T-helper 1 cell treated with Interleukin-12 subunit alpha and Interleukin-12 subunit beta and Interleukin-4 antibody, amounts not matched to agents 30 ng/mL and 1 ng/mL, for 36 hours (primary cell): ENCODE results near the gene CPEB2. TPM values are rescaled to one million over a fixed set of nuclear protein-coding genes. Genes with fewer than 3 reads are reported as not detected.

ENCODE experiments used
- intact Hi-C: fragments of 100-400 bp; cut with micrococcal nuclease; formaldehyde crosslinking; loops from one replicate; pipeline ENCODE4 v1.15.1; 2024
- total RNA-seq: library from RNA; stranded (reverse); gene quantifications from 2 replicates; pipeline ENCODE4 v1.2.3, GENCODE V29; 2022

Gene CPEB2
- total RNA-seq, 1 donor from 2014 or later = 19.9 TPM

DNA sequence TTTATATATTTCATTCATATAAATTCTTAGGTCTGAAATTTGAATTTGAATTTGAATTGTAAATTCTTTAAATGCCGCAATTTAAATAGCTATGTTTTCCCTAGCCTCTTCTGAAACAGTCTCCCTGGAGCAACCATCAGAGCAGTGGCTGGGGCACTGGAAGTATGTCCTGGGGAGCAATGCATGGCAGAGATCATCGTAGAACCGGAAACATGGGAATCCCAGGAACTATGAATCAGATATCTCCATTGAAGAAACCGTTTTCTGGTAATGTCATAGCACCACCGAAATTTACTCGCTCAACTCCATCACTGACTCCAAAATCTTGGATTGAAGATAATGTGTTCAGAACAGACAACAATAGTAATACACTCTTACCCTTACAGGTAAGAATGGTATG is 4.9 kb downstream of the CPEB2 start:
- intact Hi-C loops = loop anchor here (10.0 kb wide), 1 partner anchor 388 kb away; no protein-coding TSS in a partner anchor

DNA sequence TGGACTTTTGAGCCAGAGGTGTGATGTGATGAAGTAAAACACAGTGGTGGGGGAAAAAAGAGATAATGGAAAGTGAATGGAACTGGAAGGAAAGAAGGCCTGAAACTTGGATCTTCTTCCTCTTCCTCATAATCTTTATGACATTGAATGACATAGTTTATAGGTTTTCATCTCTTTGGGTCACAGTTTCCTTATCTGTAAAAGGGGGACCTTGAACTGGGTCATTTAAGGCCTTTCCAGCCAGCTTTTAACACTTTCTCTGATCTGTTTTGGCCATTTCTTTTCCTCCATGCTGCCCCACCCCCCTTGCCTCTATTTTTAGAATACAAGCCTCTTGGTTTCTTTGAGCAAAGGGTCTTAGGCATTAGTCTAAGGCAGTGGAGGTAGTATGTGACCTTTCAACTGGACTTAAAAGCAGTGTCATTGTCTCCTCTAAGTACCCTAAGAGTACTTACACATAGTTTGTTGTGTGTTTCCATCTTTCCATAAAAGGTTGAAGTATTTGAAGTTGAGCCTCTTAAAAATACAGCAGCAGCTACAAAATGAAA is 7.8 kb downstream of the CPEB2 start:
- intact Hi-C loops = no loop called here

DNA sequence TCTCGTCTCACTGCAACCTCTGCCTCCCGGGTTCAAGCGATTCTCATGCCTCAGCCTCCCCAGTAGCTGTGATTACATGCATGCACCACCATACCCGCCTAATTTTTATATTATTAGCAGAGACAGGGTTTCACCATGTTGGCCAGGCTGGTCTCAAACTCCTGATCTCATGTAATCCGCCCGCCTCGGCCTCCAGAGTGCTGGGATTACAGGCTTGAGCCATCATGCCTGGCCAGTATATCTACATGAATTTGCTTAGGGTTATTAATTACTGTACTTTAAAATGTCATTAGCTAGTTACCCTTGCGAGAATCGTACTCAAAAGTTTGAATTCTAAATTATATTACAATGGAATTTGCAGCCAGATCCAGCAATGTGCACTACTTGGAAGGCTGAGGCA is 8.9 kb downstream of the CPEB2 start:
- intact Hi-C loops = no loop called here

DNA sequence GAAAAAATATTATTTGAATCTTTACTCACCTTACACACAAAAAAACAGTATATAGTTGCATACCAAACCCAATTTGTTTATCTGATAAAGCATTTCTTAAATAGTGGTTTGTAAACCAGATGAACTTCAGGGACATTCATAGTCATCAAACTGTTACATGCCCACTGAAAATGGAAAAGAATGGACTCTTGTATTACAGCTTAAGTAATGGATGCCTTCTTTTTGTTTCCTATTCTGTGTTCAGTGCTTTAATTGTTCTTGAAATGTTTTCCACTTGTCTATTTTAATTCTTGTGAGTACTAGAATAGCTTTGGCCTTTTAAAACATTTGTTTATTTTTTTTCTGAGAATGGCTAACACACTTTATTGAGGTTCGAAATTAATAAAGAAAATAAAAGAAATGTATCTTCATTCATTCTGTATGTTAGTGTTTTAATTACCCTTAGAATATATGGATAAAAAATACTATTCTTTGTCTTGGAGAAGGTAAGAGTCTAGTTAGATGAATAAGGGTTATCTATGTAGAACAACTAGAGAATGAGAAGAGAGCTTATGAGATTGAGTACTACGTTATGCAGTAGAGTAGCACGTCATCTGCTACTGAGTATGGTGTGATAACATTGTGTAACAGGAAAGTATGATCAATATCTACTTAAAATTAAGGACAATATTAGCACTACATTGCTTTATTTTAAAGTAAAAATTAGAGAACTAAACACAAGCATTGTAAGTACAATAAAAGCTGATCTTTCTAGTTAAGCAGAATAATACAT is 9.9 kb downstream of the CPEB2 start:
- intact Hi-C loops = loop anchor here (1.0 kb wide), 1 partner anchor 8 kb away; no protein-coding TSS in a partner anchor

DNA sequence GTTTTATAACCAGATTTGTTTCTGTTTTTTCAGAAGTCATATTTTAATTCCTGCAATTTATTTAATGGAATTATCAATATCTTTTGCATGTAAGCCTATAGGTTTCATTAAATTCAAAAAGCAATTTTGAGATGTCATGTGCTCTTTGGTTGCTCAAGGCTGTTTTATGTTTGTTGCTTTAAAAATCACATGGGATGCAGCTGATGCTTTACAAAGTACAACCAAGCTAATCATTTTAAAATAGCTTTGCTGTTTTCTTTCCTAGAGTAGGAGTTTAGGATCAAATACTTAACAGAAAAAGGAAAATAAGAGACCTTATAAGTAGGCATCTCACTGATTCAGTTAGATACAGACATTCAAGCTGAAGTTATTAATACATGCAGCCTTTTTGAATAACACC is 11.3 kb downstream of the CPEB2 start:
- intact Hi-C loops = no loop called here

DNA sequence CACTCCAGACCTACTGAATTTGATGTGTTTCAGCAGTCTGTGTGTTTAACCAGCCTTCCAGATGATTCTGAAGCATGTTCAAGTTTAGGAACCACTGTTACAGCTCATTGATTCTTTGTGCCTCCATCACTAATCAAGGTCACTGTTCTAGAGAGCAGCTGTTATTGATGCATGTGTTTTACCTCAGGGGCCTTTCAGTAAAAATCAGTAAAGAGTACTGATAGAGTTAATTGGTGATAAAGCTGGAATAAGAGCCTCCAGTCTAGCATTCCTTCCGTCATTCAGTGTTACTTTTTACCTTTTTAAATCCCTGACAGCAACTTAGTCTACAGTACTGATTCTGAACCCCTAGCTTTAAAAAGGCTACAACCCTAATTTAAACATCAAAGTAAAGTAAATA is 12.9 kb downstream of the CPEB2 start:
- intact Hi-C loops = no loop called here

DNA sequence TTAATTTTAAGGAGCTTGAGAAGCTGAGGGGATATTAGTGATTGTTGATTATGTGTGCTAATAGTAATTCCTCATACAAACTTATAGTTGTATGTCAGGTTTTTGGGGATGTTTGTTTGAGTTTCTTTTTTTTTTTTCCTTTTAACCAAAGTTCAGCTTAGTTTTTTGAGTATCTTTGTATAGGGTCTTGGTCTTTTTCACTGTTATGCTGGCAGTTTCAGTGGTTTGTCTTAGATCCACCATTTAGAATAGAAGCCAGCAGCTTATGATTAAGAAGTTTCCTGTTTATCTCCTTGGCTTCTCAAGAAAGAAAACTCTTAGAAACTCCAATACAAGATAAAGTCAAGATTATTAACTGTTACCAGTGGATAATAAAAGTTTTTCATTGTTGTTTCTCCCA is 16.1 kb downstream of the CPEB2 start:
- intact Hi-C loops = no loop called here

DNA sequence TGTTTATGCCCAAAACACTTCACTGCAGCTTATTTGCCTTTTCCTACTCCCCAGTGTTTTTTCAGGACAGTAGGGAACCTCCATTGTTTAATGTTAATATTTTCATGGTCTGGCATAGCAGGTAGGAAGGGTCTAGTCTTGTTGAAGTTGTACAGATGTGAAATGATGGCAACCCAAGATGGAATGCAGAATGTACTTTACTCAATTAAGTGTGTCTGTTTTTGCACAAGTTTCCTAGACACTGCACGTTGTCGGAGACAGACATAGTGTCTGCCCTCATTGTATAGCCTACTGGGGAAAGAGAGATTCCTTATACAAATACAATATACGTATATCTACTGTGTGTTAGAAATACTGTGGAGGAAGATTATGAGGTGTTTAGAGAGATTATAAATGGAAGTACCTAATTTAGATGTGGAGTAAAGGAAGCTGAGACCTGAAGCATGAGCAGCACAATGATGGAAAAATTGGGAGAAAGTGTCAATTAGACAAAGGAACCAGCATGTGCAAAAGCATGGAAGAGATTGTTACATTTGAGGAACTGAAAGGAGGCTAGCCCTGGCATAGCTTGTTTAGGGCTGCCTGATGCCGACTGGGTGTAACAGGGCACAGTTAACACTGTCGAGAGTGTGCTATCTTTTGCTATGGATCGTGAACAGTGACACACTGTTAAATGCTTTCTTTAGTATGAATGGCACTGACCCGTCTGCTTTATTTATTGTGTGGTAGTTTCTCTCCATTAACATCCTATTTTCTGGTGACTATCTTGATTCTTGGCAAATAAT is 18.4 kb downstream of the CPEB2 start:
- intact Hi-C loops = no loop called here

DNA sequence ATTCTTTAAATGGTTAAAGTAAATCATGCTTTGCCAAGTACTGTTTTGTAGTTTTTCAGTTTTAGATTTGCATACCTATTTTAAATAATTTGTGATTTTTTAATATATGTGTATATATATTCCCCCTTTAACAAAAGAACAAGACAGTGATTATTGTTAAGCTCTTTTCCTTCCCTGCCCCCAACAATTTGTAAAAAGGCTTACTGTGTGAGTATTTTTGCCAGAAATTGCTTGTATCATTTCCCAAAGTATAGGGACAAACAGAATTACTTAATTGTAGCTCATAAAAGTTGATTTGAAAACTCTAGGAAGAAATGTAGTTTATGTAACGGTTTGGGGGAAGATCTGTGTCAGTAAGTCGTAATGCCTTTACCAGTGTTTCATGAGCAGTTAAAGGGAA is 19.0 kb downstream of the CPEB2 start:
- intact Hi-C loops = no loop called here

DNA sequence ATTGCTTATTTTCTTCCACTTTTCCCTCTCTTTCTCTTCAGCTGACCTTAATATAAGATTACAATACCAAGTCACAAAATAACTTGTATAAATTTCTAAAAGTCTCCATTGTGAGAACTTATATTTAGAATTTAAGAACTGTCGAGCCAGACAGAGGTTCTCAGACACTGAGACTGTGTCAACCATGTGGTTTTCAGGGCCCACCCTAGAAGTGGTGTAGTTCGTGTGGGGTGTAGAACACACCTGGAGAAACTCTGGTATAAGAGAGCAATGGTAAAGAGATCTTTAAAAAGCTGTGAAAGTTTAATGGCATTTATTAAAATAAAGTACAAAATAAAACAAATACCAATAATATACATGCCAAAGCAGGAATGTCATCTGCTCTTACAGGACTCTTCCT is 19.7 kb downstream of the CPEB2 start:
- intact Hi-C loops = no loop called here

DNA sequence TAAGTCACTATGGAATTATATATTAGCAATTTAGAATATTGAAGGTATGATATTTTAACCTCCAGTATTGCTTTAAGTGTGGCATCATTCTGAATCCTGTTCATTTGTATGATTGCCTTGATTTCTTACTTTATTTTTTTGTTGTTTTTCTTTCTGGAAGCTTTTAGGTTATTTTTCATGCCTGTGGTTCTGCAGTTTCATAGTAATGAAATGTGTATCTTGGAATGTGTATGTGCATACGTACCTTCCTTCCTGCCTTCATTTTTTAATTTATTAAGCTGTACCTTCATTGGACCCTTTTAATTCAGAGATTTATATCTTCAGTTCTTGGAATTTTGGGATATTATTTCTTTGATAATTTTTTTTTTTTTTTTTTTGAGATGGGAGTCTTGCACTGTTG is 22.1 kb downstream of the CPEB2 start:
- intact Hi-C loops = no loop called here

DNA sequence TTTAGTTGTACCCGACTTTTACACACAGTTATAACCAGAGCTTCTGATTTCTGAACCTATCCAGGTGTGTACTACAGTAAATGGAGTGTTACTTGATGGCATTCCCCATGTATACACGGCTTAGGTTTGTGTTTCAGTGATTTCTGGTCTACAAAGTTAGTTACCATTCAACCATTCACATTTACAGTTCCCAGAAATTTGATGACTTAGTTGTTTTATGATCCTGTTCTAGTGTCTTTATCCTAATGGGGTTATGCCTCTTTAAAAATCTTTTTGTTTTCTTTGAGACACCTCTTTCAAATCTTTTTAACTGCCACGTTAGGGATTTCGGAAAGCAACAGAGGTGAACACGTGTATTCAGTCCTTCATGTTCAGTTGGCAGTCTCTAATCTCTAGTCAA is 23.4 kb downstream of the CPEB2 start:
- intact Hi-C loops = no loop called here

DNA sequence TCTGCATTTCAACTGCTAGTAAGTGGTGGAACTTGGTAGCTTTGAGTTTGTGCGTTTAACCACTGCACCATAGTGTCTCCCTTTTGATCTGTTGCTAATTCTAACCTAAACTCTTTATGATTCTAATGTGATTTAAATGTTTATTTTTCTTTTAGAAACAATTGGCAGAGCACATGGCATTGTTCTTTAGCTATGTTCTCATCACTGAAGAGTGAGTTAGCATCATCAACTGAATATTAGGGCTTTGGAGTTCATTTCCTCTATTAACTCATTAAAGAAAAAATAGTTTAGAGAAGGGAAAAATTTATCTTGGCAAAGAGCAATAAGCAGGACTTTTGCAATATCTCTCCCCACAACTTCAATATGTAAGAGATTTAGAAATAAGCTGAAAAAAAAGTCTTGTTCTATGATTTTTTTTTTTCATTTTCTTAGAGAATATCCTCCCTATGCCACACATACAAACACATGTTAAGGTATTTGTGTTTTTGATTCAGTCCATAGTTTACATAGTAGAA is 25.7 kb downstream of the CPEB2 start:
- intact Hi-C loops = no loop called here

DNA sequence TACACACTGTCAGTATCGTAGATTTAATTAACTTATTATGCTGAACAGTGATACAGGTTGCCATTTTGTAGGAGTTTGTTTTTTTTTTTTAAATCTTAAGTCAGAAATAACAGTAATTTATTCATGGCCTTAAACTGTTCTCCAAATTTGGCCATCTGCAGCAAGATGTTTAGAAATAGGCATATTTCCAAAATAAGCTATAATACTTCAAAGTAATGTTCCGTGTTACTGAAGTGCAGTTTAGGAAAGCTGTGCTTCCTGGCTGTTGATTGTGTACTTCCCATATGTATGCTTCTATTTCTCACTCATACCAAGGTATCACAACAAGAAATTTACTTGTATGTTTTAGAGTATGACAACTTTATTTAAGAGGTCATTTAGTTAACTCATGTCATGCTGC is 28.9 kb downstream of the CPEB2 start:
- intact Hi-C loops = no loop called here

DNA sequence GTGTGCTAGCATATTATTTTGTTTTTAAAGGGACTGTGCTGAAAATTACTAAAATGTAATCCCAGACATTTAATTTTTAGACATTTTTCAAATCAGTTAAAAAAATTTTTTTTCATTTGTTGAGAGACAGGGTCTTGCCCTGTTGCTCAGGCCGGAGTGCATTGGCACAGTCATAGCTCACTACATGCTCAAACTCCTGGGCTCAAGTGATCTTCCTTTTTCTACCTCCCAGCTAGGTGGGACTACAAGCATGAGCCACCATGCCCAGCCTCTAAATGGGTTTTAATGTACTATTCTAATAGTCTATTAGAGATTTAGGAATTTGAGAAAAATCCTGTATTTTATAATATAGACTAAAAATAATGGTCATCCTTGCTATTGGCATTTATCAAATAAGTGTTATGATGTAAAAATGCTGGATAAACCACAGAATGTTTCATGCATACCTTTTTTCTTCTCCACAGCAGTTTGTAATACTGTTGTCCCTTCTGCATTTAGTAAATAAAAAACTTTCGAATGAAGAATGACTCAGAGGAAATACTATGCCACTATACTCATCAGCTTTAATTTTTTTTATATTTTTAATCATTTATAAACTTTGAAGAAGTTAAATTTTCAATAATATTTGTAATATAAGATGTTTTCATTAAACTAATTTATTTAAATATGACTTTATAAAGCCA is 29.9 kb downstream of the CPEB2 start:
- intact Hi-C loops = no loop called here

DNA sequence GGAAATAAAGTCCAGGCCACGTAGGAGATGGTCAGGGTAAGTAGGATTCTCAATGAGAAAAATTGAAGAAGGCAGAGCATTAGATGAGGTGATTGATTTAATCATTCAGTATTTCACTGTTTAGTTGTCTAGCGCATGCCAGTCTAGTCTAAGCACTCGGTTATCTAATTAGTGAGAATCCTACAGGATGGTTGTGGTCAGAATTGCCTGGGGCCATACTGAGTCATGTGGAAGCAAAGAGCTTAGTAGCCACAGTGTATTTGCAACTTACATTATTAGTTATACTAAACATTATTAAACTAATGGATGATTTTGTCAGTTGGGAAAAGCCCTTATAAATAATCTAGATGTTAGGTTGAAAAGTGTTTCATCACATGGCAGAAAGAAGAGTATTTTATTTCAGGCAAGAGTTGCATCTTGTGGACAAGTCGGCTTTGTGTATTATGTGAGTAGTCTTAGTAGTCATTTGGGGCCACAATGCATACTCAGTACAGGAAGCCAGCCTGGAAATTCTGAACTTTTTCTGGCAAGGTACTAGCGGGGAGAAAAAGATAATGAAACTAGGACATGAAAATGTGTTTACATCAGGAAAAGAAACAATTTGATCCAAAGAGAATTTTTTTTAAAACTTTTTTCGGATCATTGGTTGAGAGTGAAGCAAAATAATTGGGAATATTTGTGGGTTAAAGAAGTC is 31.9 kb downstream of the CPEB2 start:
- intact Hi-C loops = no loop called here

DNA sequence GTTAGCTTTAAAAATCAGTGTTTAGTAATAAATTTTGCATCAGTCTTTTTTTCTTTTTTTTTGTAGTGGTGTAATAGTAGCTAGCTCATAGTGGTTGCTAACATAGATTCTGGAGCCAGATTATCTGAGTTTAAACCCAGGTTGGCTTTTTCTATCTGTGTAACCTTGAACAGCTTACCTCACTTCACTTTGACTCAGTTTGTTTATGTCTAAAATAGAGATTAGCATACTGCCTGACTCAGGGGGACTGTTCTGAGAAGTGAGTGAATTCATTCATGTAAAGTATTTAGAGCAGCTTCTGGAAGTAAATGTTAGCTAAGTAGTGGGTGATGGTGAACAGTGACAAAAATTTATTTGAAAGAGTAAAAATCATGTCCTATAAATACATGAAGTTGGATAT is 32.9 kb downstream of the CPEB2 start:
- intact Hi-C loops = no loop called here

DNA sequence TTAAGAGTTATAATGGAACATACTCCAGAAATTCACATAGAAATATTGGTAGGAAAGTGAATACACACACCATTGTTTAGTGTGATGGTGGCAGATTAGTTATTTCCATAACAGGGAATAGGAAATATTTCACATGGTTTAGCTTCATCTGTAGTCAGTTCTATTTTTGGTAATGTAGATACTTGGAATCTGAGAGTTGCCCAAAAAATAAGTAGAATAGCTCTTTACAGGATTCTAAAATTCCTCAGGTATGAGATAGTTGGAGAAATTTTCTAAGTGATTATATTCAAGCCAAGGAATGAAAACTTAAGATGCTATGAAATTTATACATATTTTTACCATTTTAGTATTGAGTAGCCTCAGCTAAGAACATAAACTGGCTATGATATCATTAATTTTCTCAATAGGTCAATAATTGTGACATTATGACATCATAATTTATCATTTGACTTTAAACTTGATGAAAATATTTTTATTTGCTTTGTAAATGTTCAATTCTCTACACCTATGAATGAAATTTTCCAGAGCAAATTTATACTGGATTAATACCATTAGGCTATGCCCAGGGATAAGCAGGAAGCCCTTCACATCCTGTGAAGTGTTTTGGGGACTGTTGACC is 35.8 kb downstream of the CPEB2 start:
- intact Hi-C loops = no loop called here

DNA sequence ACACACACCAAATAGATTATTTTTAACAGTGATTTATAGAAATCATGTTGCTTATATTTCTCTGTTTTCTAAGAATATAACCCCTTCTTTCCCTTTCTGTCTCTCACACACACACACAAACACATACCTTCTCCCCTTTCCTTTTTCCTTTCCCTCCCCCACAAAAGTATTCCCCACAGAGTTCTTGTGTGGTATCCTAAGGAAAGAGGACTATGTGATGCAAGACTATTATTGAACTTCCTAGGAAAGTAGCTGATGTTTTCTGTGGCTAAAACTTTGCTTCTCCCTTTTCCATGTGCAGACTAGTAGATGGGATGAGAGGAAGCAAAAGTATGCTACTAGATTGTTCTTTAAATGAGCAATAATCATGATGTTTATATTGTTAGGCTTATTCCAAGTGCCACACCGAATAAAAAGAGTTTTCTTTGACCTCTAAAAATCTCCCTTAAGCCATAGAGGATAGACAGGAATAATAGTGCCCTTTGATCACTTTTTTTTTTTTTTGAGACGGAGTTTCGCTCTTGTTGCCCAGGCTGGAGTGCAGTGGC is 38.7 kb downstream of the CPEB2 start:
- intact Hi-C loops = no loop called here

DNA sequence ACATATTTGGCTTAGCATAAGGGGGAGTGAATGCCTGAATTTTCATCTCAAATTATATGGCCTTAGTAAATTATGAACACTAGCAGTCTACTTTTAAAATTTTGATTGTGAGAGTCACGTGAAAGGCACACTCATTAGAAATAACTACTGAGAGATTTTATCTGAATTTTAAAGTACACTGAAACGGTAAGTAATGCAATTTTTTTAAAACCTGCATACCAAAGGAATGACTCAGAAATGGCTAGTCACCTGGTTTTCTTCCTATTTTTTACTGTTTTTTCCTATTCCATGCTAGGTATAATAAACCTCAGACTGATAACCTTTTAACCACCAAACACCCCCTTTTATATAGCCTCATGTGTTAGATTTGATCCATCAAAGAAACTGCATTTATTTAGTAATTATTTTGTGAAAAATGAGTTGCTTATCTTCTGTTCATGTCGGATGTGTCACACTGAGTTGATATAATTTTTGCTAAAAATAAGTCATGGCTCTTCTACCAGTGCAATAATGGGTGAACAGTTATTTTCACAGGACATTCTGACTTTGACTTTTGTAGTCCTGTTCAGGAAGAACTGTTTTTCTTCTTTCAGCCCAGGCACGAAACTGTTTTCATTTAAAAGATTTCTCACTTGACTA is 40.4 kb downstream of the CPEB2 start:
- intact Hi-C loops = no loop called here
